GM12878 (cell line): ENCODE data around the gene NPR2. TPM values are rescaled to one million over a fixed set of nuclear protein-coding genes. Genes with fewer than 3 reads are reported as not detected.

Source experiments
- ATAC-seq: fragments of 200-7000 bp; cut with Tn5 transposase; 3 replicates; pipeline ENCODE4 v1.9.1; 2020; ENCODE audit warnings: mild to moderate bottlenecking, moderate library complexity
- BruUV-seq: library from RNA; stranded (reverse); fragments of 400-500 nt; replicated peaks from 2 replicates; lab custom pipeline; 2021; lab: Mats Ljungman, UMichigan
- CTCF ChIA-PET: fragments of 300-600 bp; sonication (Branson Sonifier 250); formaldehyde crosslinking; extraction: SDS; loops from one replicate; lab custom pipeline; 2021; ENCODE audit warnings: inconsistent platforms; lab: Yijun Ruan, JAX
- POLR2A ChIA-PET: fragments of 350-600 bp; formaldehyde crosslinking; extraction: SDS; loops from one replicate; lab custom pipeline; 2021; ENCODE audit warnings: inconsistent platforms; lab: Charles Lee
- RAD21 ChIA-PET: fragments of 300-600 bp; sonication (Branson Sonifier 250); formaldehyde crosslinking; loops from one replicate; lab custom pipeline; 2023; ENCODE audit warnings: antibody characterized with exemption; ENCODE audit not compliant: unreplicated experiment; lab: Charles Lee
- SMC1A ChIA-PET: fragments of 300-600 bp; sonication (Branson Sonifier 250); formaldehyde crosslinking; loops from one replicate; lab custom pipeline; 2023; ENCODE audit not compliant: unreplicated experiment, uncharacterized antibody; lab: Charles Lee
- DNase-seq: peaks from one replicate; pipeline ENCODE4 v3.0.0-alpha.2; 2011; ENCODE audit warnings: low read depth, low spot score
- FAIRE-seq: peaks from 3 replicates; lab custom pipeline; 2011; peaks lifted over from hg19 to GRCh38; lab: Jason Lieb, UNC
- H2AFZ ChIP-seq: 2 replicates; pipeline ENCODE4 v1.6.0; 2011; ENCODE audit warnings: low read depth, low read length, control low read depth; ENCODE audit not compliant: control insufficient read depth
- H3K27ac ChIP-seq: 2 replicates; pipeline ENCODE4 v1.5.1; 2011; ENCODE audit warnings: control low read depth; ENCODE audit not compliant: control insufficient read depth, insufficient read depth
- H3K27me3 ChIP-seq, 2 experiments: replicated peaks in 1 of 2; 2 replicates each; pipeline versions ENCODE4 v1.6.0 to v1.6.1; 2011; ENCODE audit warnings: low read length in 1 of 2; ENCODE audit not compliant: control insufficient read depth in 2 of 2, insufficient read depth in 2 of 2
- H3K36me3 ChIP-seq, 2 experiments: 2 replicates each; pipeline ENCODE4 v1.5.1; 2011; ENCODE audit warnings: low read length in 1 of 2; ENCODE audit not compliant: control insufficient read depth in 2 of 2, insufficient read depth in 2 of 2
- H3K4me1 ChIP-seq: 2 replicates; pipeline ENCODE4 v1.6.1; 2011; ENCODE audit warnings: mild to moderate bottlenecking, low read length, moderate library complexity, mixed read lengths; ENCODE audit not compliant: control insufficient read depth, insufficient read depth
- H3K4me2 ChIP-seq: 2 replicates; pipeline ENCODE4 v1.6.0; 2011; ENCODE audit warnings: control low read depth; ENCODE audit not compliant: control insufficient read depth, insufficient read depth
- H3K4me3 ChIP-seq: fragments of 200-600 bp; sonication (generic); 2 replicates; pipeline ENCODE4 v1.5.1; 2016
- H3K79me2 ChIP-seq: 2 replicates; pipeline ENCODE4 v1.6.0; 2011; ENCODE audit warnings: low read length; ENCODE audit not compliant: control insufficient read depth, insufficient read depth
- H3K9ac ChIP-seq: 2 replicates; pipeline ENCODE4 v1.8.0; 2011; ENCODE audit warnings: low read length, control low read depth, mixed read lengths; ENCODE audit not compliant: control insufficient read depth, insufficient read depth
- H3K9me3 ChIP-seq: replicated peaks from 3 replicates; pipeline ENCODE4 v1.5.1; 2011; ENCODE audit warnings: mild to moderate bottlenecking, low read length; ENCODE audit not compliant: control insufficient read depth, insufficient read depth
- H4K20me1 ChIP-seq: 2 replicates; pipeline ENCODE4 v1.6.0; 2011; ENCODE audit not compliant: control insufficient read depth, insufficient read depth
- BHLHE40 ChIP-seq, 2 experiments: fragments of 450-650 bp in 1 of 2; IDR thresholded peaks; 2 replicates each; pipeline ENCODE4 v1.6.1; 2011 to 2017; ENCODE audit warnings: low read depth in 2 of 2, borderline replicate concordance in 1 of 2, improper control_type of control experiment in 1 of 2, low read length in 1 of 2, mild to moderate bottlenecking in 1 of 2
- BRCA1 ChIP-seq: IDR thresholded peaks from 2 replicates; pipeline ENCODE4 v1.6.1; 2011; ENCODE audit warnings: low read depth, low read length, improper control_type of control experiment
- CBX3 ChIP-seq: fragments of 200-600 bp; sonication (generic); IDR thresholded peaks from 2 replicates; pipeline ENCODE4 v1.6.1; 2016; ENCODE audit warnings: low read depth, borderline replicate concordance
- DPF2 ChIP-seq: fragments of 450-650 bp; IDR thresholded peaks from 2 replicates; pipeline ENCODE4 v1.6.1; 2017; ENCODE audit warnings: mild to moderate bottlenecking
- EP300 ChIP-seq, 2 experiments: fragments of 150-350 bp in 1 of 2; IDR thresholded peaks; 2 replicates each; pipeline ENCODE4 v1.6.1; 2011 to 2012; ENCODE audit warnings: low read depth in 2 of 2, low read length in 2 of 2, borderline replicate concordance in 1 of 2, improper control_type of control experiment in 1 of 2, inconsistent platforms in 1 of 2; ENCODE audit not compliant: control insufficient read depth in 1 of 2
- EZH2 ChIP-seq: IDR thresholded peaks from 2 replicates; pipeline ENCODE4 v1.6.1; 2012; ENCODE audit warnings: low read depth, mild to moderate bottlenecking, control low read depth, inconsistent platforms, low read length, borderline replicate concordance; ENCODE audit not compliant: control insufficient read depth
- JUND ChIP-seq: IDR thresholded peaks from 2 replicates; pipeline ENCODE4 v1.6.1; 2012; ENCODE audit warnings: low read depth, mild to moderate bottlenecking, low read length, improper control_type of control experiment, moderate library complexity
- MXI1 ChIP-seq: fragments of 150-350 bp; IDR thresholded peaks from 2 replicates; pipeline ENCODE4 v1.6.1; 2011; ENCODE audit warnings: low read depth, mild to moderate bottlenecking, inconsistent platforms, low read length, improper control_type of control experiment
- NR2F1 ChIP-seq: fragments of 450-650 bp; conservative IDR thresholded peaks from 2 replicates; pipeline ENCODE4 v1.6.1; 2017; ENCODE audit warnings: mild to moderate bottlenecking
- PML ChIP-seq: IDR thresholded peaks from 2 replicates; pipeline ENCODE4 v1.6.1; 2012; ENCODE audit warnings: low read length, inconsistent platforms
- RCOR1 ChIP-seq: conservative IDR thresholded peaks from 2 replicates; pipeline ENCODE4 v1.6.1; 2012; ENCODE audit warnings: low read depth, low read length, improper control_type of control experiment
- SMAD1 ChIP-seq: fragments of 450-650 bp; IDR thresholded peaks from 2 replicates; pipeline ENCODE4 v1.6.1; 2018; ENCODE audit warnings: mild to moderate bottlenecking, low read depth; ENCODE audit not compliant: partially characterized antibody
- SMAD5 ChIP-seq: IDR thresholded peaks from 2 replicates; pipeline ENCODE4 v1.6.1; 2016; ENCODE audit warnings: antibody characterized with exemption, low read depth
- STAT3 ChIP-seq: IDR thresholded peaks from 2 replicates; pipeline ENCODE4 v1.6.1; 2011; ENCODE audit warnings: low read depth, low read length, improper control_type of control experiment
- WGBS: methylation state at CpG from one replicate; pipeline ENCODE4 v1.1.6; 2016; ENCODE audit warnings: low lambda C conversion rate; ENCODE audit not compliant: insufficient replicate concordance, insufficient coverage; ENCODE audit errors: missing lambda C conversion rate; 5-methylcytosine and 5-hydroxymethylcytosine counted together
- in situ Hi-C: fragments of 300-500 bp; cut with MboI; formaldehyde crosslinking; loops from 9 replicates; pipeline ENCODE4 v1.14.3; 2018; ENCODE audit warnings: mixed read lengths
- intact Hi-C: fragments of 100-400 bp; cut with micrococcal nuclease; formaldehyde crosslinking; loops from one replicate; pipeline ENCODE4 v1.14.2; 2022; ENCODE audit not compliant: unreplicated experiment
- polyA plus RNA-seq, 11 experiments: library from polyadenylated mRNA; depleted of rRNA in 4 of 11; unstranded in 6 of 11; stranded (reverse) in 5 of 11; fragments of >200 nt; fragmentation: Nextera tagmentation in 4 of 11; fragmentation: Illumina TruSeq in 1 of 11; extraction: Ambion mirVana in 4 of 11; extraction: Trizol in 1 of 11; gene quantifications; 1 replicate in 1 of 11; 2 replicates in 10 of 11; pipeline versions ENCODE4 v1.2.1 to v1.2.3, GENCODE V29; 2011 to 2016; ENCODE audit warnings: inconsistent platforms in 2 of 11, missing spikeins in 2 of 11, low read depth in 1 of 11
- total RNA-seq, 4 experiments: library from RNA; depleted of rRNA in 3 of 4; stranded (reverse); fragments of >200 nt in 3 of 4; fragmentation: Illumina TruSeq in 1 of 4; extraction: Trizol in 1 of 4; gene quantifications; 2 replicates each; pipeline versions ENCODE4 v1.2.1 to v1.2.3, GENCODE V29; 2013 to 2021
- TF ChIP-seq, protein P1 (sequence below): IDR thresholded peaks from 2 replicates; pipeline ENCODE4 v1.6.1; 2011; ENCODE audit warnings: low read depth, low read length, improper control_type of control experiment, borderline replicate concordance
- TF ChIP-seq, protein P2 (sequence below): IDR thresholded peaks from 2 replicates; pipeline ENCODE4 v1.6.1; 2011; ENCODE audit warnings: mild to moderate bottlenecking, low read depth, low read length, moderate library complexity; ENCODE audit not compliant: insufficient replicate concordance

NPR2 gene
- total and polyA plus RNA-seq, 10 of the 15 experiments (the other 5 are each of a cell fraction or from before 2014, with no cell fraction given) = 2.0 to 20.9 (median 6.8) TPM

DNA sequence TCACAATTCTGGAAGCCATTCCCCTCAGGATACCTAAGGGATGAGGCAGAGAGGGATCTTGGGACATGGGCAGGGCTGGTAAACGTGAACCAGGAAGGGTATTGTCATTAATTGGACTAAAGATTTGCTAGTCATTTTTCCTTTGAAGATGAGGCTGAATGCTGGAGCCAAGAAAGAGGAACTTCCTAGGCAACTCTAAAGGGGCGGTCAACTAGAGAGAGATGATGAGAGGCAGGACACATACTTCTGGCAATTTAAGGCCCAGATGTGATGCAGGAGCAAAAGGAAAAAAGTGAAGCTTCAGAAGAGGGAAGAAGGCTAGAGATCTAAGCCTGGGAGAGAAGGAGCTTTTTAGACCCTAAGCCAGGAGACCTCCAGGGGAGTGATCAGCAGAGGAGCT is 47.9 kb upstream of the NPR2 start:
- Histone ChIP-seq H4K20me1 (no peaks in the 10 kb centered on the region; the same call in 1 of the 2 replicates), H3K27me3 (no peaks in the 10 kb centered on the region), H3K4me3 (no peak overlapping the region), H3K4me1 (no peaks in the 10 kb centered on the region; the same call in 1 of the 2 replicates), H3K36me3 (peaks cover 22 to 33% of the 10 kb centered on the region in 2 experiments)
- DNase-seq = no peak
- no TSS peak for BruUV-seq
- TF ChIP-seq JUND (no peak), BRCA1 (no peak), EZH2 (no peak), CBX3 (no peak), PML (no peak), BHLHE40 (IDR thresholded peaks at IDR 0.05; ENCODE audit: borderline replicate concordance in 1 of 2, low read depth in 2 of 2, low read length in 1 of 2) (no peak), SMAD1 (no peak), EP300 (IDR thresholded peaks at IDR 0.05; ENCODE audit: borderline replicate concordance in 1 of 2, control insufficient read depth in 1 of 2, low read depth in 2 of 2, low read length in 2 of 2) (no peak), RCOR1 (no peak), STAT3 (no peak), DPF2 (no peak), NR2F1 (no peak), MXI1 (no peak), SMAD5 (no peak)
- TF ChIP-seq, protein P1, sequence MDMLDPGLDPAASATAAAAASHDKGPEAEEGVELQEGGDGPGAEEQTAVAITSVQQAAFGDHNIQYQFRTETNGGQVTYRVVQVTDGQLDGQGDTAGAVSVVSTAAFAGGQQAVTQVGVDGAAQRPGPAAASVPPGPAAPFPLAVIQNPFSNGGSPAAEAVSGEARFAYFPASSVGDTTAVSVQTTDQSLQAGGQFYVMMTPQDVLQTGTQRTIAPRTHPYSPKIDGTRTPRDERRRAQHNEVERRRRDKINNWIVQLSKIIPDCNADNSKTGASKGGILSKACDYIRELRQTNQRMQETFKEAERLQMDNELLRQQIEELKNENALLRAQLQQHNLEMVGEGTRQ = no peak
- TF ChIP-seq, protein P2, sequence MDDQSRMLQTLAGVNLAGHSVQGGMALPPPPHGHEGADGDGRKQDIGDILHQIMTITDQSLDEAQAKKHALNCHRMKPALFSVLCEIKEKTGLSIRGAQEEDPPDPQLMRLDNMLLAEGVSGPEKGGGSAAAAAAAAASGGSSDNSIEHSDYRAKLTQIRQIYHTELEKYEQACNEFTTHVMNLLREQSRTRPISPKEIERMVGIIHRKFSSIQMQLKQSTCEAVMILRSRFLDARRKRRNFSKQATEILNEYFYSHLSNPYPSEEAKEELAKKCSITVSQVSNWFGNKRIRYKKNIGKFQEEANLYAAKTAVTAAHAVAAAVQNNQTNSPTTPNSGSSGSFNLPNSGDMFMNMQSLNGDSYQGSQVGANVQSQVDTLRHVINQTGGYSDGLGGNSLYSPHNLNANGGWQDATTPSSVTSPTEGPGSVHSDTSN = no peak
- TF ChIP-seq, all 136 proteins: peak for 0
- CTCF ChIA-PET = interaction anchor here (1.7 to 9.5 kb wide), 5 partner anchors 8 to 138 kb away, joined by 5 to 147 read pairs (median 8); partner anchors contain the start of genes CREB3 and TLN1
- intact Hi-C loops (no loop called here), in situ Hi-C loops (no loop called here)
- H3K9me3 ChIP-seq = no peaks in the 10 kb centered on the region
- POLR2A ChIA-PET = interaction anchor here (0.6 to 1.2 kb wide), 2 partner anchors 11 to 129 kb away, joined by 4 to 5 read pairs; partner anchors contain the start of genes CREB3 and TLN1
- no peak overlapping the region for H3K9ac ChIP-seq
- FAIRE-seq (no peak), ATAC-seq (no peak)
- H3K79me2 ChIP-seq = peaks cover 38% of the 10 kb centered on the region
- SMC1A ChIA-PET = interaction anchor here (0.9 to 1.8 kb wide), 2 partner anchors 14 to 83 kb away, joined by 3 read pairs; no protein-coding TSS in a partner anchor
- WGBS = 76% methylated on average over 2 of the region's 2 CpGs
- no peak overlapping the region for H3K4me2 ChIP-seq
- H3K27ac ChIP-seq = no peak overlapping the region
- RAD21 ChIA-PET = no interaction called here
- no peak overlapping the region for H2AFZ ChIP-seq
